HG02798 (cell line): ENCODE results near the gene ATP5PD.
"Not testable (repeated sequence)": the region's sequence is repeated elsewhere in the genome, so short reads cannot be mapped to it uniquely, and the experiment has no call there.

Experiments
- ATAC-seq: cut with Tn5 transposase; IDR thresholded peaks from one replicate; pipeline ENCODE4 v1.9.1; 2021; ENCODE audit warnings: mild to moderate bottlenecking; ENCODE audit not compliant: unreplicated experiment, poor library complexity

ATP5PD gene

GRCh38 chr17:75059369-75060345, 12.9 kb upstream of the ATP5PD start:
- no peak for ATAC-seq

- no peak for ATAC-seq
Measured at GRCh38 chr17:75051941-75052340, 5.2 kb upstream of the ATP5PD start.

GRCh38 chr17:75049706-75050105, 2.9 kb upstream of the ATP5PD start:
- no peak for ATAC-seq

DNA sequence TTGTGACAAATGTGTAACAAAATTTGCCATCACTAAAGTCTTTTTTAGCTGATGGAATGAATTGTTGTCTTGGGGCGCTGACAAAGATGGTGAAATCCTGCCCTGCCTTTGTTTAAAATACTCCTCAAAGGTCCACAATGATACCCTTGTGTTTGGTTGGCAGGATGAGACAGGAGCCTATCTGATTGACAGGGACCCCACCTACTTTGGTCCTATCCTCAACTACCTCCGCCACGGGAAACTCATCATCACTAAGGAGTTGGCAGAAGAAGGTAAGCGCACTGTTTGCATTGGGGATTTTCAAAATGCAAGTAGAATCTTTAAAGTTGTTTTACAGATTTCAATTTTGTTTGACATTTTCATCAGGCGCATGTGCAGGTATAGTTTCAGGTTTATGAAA, 2.3 kb upstream of the ATP5PD start:
- no peak for ATAC-seq

DNA sequence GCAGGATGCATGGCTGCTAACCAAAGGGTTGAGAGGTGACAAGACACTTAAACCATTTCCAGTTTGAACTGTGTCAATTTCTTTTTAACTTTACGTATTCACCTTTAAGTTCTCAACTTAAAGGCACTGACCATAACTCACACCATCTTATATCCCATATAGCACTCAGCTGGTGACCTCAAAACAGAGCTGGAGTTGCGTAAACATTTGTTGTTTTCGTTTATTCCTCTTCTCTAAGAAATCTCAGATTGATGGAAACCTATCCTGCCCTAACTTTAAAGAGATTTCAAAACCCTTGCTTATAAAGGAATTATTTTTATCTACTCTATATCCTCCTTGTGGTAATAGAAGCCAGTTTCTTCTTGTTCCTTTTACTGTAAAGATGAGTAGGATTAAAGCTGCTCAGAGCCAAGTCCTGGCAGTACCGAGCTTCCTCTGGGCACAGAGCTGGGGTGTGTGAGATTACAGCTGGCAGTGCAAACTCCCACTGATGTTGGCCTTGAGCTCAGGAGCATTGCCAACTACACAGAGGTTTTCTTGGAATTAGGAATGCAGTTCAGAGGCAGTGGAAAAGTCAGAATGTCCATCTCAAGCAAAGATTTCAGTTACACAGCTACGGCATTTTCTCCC, 1.6 kb upstream of the ATP5PD start:
- no peak for ATAC-seq

- ATAC-seq = no peak
Measured at GRCh38 chr17:75047398-75048098, 779 bp upstream of the ATP5PD start.

DNA sequence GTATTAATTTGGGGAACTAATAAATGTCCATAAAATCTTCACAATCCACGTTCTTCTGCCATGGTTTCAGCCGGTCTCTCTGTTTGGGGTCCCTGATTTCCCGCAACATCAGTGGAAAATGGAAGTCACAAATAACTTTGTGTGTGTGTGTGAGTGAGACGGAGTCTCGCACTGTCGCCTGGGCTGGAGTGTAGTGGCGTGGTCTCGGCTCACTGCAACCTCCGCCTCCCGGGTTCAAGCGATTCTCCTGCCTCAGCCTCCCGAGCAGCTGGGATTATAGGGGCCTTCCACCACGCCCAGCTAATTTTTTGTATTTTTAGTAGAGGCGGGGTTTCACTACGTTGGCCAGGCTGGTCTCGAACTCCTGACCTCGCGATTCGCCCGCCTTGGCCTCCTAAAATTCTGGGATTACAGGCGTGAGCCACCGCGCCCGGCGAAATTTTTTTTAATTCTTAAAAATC, 793 bp downstream of the ATP5PD start:
- ATAC-seq = not testable (repeated sequence)

- no peak for ATAC-seq
Measured at GRCh38 chr17:75044716-75045115, 2.1 kb downstream of the ATP5PD start.

- not testable (repeated sequence) for ATAC-seq
Measured at GRCh38 chr17:75043789-75044188, 3.0 kb downstream of the ATP5PD start.

DNA sequence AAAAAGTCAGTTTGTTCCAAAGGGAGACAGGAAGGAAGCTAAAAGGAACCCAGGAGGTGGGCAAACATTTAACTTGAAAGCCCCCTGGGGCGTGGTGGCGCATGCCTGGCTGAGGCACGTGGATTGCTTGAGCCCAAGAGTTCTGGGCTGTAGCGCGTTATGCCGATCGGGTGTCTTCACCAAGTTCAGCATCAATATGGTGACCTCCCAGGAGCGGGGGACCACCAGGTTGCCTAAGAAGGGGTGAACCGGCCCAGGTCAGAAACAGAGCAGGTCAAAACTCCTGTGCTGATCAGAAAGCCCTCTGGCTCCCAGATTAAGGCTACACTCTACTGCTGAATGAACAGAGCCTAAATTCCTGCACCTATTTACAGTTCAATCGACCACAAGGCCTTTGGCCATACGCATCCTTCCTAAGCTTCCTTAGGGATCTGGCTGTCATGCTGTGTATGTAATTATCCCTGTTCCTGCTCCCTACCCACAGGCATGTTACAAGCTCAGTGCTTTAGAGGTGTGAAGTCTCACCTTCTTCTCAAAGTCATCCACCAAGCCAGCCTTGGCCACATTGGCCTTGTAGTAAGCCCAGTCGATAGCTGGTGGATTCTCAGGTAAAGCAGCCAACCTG, 5.0 kb downstream of the ATP5PD start:
- ATAC-seq = no peak

DNA sequence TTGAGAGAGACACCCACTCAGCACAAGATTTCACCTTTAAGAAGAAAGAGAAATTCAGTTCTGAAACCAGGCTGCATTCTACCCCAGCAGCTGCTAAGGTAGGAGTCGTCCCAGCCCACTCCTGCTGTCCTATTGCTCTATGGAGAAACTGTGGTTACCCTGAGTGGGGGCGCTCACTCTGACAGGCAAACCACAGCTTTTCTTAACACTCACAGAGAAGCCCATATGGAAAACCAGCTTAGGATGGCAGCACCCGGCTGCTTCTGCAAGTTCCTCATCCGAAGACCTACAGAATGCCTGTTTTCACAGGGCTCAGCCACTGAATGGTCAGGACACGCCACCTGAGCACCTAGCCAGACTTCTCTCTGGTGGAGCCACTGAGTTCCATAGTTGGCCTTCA, 7.5 kb downstream of the ATP5PD start:
- no peak for ATAC-seq

DNA sequence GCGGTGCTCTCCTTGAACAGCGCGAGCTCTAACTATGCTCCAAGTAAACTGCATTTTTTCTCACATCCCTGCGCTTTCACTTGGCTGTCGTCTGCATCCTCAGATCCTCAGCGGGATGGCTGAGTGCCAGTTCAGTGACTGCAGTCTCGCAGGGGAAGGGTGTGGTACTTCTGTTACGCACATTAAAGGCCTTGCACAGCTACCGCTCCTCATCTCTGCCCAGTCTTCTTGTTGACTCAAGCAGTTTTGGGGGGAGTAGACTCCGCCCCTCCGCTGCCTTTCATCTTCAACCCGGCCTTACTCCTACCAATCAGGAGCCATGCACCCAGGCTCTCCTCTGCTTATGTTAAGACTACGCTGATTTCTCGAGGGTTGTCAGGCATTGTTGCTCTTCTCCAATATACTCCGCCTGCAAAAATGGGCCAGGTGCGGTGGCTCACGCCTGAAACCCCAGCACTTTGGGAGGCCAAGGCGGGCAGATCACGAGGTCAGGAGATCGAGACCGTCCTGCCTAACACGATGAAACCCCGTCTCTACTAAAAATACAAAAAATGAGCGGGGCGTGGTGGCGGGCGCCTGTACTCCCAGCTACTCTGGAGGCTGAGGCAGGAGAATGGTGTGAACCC, 10.0 kb downstream of the ATP5PD start:
- ATAC-seq = no peak

DNA sequence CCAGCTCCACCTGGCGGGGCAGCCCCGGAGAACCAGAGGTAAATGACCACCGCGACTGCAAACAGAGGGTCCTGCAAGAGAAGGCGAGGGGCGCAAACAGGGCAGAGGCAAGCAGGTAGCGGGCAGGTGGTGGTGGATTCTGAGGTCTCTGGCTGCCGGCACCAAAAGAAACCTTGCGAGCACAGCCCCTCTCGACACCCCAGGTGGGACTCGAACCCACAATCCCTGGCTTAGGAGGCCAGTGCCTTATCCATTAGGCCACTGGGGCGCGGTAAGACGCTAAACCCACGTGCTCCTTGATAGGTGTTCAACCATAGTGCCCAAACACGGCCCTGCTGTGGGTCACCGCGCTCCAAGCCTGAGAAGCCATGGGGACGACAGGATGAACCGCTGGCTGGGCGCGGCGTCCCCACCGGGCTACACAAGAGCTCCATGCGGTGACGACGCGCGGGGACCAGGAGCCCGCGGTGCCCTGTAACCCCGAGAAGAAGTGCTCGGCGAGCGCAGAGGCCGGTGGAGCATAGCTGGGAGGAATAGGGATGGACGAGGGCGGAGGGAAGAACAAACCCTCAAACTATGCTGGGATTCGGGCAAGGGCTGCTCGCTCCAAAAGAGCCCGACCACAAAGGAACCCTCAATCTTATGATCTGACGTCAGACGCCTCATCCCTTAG, 12.4 kb downstream of the ATP5PD start:
- ATAC-seq = peak; percentile 45

GRCh38 chr17:75033346-75034235, 13.2 kb downstream of the ATP5PD start:
- ATAC-seq = peak; percentile 50

GRCh38 chr17:75032720-75033280, 14.0 kb downstream of the ATP5PD start:
- no peak for ATAC-seq

DNA sequence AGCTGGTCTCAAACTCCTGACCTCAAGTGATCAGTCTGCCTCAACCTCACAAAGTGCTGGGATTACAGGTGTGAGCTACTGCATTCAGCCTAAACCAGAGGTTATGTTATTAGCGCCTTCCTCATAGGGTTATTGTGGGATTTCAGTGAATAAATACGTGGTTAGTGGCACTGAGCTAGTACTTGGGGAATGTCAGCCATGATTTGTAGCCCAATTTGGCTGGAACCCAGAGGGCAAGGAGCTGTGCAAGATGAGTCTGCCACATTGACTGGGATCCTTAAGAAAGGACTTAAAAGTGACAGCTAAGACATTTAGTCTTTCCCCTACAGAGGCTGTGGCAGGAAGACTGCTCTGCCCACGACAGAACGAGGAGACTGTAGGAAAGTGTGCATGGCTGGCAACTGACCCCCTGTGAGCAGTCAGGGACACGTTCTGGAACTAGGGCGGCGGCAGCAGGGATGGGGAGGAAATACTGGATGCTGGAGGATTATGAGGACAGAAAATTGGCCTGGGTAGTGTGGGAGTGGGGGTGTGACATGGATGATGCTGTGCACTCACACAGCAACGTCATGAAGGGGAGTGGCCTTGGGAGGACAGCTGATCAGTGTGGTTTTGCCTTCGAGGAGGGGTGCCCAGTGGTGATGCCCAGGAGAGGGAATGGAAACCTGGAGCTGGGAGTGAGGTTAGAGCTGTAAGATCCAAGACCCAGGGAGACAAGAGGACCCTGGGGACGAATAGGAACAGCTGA, 14.6 kb downstream of the ATP5PD start:
- ATAC-seq = no peak

DNA sequence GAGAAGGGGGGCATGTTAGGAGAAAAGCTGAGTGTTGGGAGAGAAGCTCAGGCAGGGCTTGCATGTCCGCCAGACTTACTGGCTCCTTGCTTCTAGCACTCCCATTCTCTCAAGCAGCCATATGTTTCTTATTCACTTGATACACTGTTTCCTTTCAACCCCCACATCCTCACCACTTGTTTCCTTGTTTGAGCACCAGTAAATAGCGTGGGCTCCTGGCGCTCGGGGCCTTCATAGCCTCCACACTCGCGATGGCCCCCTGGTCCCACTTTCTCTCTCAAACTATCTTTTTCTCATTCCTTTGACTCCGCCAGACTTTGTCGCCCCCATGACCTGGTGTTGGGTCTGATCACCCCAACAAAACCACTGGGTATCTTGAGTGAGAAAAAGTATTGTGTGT, 16.6 kb downstream of the ATP5PD start:
- ATAC-seq = no peak
